ENCODE results near the gene IGFL3.
"Not testable (repeated sequence)": the region's sequence is repeated elsewhere in the genome, so short reads cannot be mapped to it uniquely, and the experiment has no call there.

DNA sequence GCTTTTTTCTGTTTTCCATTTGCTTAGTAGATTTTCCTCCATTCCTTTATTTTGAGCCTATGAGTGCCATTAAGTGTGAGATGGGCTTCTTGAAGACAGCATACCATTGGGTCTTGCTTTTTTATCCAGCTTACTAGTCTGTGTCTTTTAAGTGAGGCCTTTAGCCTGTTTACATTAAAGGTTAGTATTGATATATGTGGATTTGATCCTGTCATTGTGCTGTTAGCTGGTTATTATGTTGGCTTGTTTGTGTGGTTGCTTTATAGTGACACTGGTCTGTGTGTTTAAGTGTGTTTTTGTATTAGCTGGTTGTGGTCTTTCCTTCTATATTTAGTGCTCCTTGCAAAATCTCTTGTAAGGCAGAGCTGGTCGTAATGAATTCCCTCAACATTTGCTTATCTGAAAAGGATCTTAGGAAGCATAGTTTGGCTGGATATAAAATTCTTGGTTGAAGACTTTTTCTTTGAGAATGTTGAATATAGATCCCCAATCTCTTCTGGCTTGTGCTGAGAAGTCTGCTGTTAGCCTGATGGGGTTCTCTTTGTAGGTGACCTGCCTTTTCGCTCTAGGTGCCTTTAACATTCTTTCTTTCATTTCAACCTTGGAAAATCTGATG is 37.3 kb upstream of the IGFL3 start:
- TF ChIP-seq, protein P1, sequence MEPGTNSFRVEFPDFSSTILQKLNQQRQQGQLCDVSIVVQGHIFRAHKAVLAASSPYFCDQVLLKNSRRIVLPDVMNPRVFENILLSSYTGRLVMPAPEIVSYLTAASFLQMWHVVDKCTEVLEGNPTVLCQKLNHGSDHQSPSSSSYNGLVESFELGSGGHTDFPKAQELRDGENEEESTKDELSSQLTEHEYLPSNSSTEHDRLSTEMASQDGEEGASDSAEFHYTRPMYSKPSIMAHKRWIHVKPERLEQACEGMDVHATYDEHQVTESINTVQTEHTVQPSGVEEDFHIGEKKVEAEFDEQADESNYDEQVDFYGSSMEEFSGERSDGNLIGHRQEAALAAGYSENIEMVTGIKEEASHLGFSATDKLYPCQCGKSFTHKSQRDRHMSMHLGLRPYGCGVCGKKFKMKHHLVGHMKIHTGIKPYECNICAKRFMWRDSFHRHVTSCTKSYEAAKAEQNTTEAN (CRISPR knock-in tag; IDR thresholded peaks at IDR 0.05), result not testable (repeated sequence)
- not testable (repeated sequence) for TF ChIP-seq ATF3 (CRISPR knock-in tag; conservative IDR thresholded peaks at IDR 0.05); USF2 (CRISPR knock-in tag; IDR thresholded peaks at IDR 0.05); GTF2I (CRISPR knock-in tag; conservative IDR thresholded peaks at IDR 0.05); ZNF263 (CRISPR knock-in tag; IDR thresholded peaks at IDR 0.05; ENCODE audit: low read depth); CTCF (IDR thresholded peaks at IDR 0.05); EMX1 (CRISPR knock-in tag; IDR thresholded peaks at IDR 0.05); STAT6 (CRISPR knock-in tag; conservative IDR thresholded peaks at IDR 0.05; ENCODE audit: low read depth); ELF4 (CRISPR knock-in tag; IDR thresholded peaks at IDR 0.05; ENCODE audit: low read depth); JUN (CRISPR knock-in tag; IDR thresholded peaks at IDR 0.05); TEAD4 (CRISPR knock-in tag; IDR thresholded peaks at IDR 0.05); CBFB (CRISPR knock-in tag; IDR thresholded peaks at IDR 0.05; ENCODE audit: low read depth); ZBTB21 (CRISPR knock-in tag; IDR thresholded peaks at IDR 0.05; ENCODE audit: borderline replicate concordance)

Measured in WTC11 (cell line).